Measurements from ENCODE around the gene B4GALNT4. TPM values are rescaled to one million over a fixed set of nuclear protein-coding genes. Genes with fewer than 3 reads are reported as not detected.

The B4GALNT4 gene
- polyA plus RNA-seq, 1 experiment, result 5.4 TPM

DNA sequence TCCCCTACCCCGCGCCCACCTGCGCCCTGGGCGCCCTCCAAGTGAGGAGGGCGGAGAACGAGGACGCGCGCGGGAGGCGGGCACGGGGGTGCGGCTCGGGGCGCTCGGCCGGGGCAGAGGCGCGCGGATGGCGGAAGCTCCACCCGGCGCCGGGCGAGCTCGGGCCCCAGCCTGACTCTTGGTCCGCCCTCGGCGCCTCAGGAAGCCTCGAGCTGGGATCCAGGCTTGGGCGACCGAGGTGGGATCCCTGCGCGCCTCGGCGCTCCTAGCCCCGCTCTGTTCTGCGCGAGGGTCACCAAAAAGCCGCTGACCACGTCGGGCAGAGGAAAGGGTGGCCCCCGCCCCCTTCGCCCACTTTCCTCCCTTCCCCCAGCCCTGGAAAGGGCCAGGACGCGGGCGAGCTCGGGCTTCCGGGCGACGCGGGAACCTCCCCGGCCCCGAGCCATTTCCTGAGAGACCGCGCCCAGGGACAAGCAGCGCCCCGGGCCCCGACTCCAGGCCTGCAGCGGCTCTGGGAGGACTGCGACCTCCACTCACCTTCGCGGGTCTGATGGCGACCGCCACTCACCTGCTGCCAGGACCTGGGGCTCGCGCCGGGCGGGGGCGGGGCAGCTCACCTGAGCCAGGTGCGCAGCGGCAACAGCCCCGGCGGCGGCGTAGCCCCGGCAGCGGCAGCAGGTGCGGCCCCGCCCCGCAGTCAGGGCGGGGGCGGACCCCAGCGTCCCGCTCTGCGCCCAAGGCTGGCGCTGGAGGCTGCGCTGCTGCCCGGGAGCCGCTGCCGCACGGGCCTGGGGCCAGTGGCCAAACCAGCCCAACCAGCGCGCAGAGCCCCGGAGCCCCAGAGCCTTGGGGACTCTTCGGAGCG is 47.7 kb downstream of the B4GALNT4 start:
- ChIA-PET CTCF (interaction anchor here (0.6 kb wide), 1 partner anchor 61 kb away, joined by 3 read pairs; no protein-coding TSS in a partner anchor), POLR2A (interaction anchor here (0.6 kb wide), 1 partner anchor 10 kb away, joined by 3 read pairs; no protein-coding TSS in a partner anchor)
- no peak for DNase-seq (ENCODE audit: low read depth)
- Histone ChIP-seq H3K4me3 (ENCODE audit: low read depth, low read length) (peak overlapping the region; percentile 47), H3K36me3 (ENCODE audit: control insufficient read depth, insufficient read depth, low read length) (no peaks in the 10 kb centered on the region), H3K27me3 (ENCODE audit: control insufficient read depth, insufficient read depth, low read length) (peaks cover 2% of the 10 kb centered on the region)
- TF ChIP-seq CTCF (IDR thresholded peaks at IDR 0.05; ENCODE audit: insufficient read depth, low read depth, low read length), result no peak

DNA sequence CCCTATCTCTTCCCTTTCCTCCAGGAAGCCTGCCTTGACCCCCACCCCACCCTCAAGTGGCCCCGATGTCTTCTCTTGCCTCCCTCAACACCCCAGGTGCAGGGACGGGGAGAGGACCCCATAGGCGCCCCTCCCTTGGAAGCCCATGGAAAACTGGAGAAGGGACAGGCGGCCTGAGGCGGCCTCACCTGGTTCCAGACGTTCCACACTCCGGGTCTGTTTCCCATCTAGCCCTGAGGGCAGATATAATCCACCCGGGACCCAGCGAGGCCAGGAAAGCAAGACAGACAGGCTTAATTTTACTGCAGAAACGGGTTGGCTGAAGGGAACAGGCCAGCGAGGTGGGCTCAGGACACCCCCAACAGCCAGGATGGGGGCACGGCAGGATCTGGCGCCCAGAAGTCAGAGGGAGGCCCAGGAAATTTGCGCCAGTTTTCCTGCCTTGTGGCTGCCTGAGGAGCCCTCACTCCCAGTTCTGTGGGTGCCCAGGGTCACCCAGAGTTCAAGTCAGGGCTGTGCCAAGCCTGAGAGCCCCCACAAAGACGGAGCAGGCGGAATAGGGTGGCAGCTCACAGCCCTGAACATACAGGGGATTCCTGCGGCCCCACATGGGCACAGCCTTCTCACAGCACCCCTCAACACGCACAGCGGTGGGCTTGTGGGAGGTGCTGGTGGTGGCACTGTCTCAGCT is 48.5 kb downstream of the B4GALNT4 start:
- ChIA-PET CTCF (no interaction called here), POLR2A (no interaction called here)
- H3K36me3 ChIP-seq (ENCODE audit: control insufficient read depth, insufficient read depth, low read length), result no peaks in the 10 kb centered on the region
- H3K27me3 ChIP-seq (ENCODE audit: control insufficient read depth, insufficient read depth, low read length), result peaks cover 2% of the 10 kb centered on the region
- H3K4me3 ChIP-seq (ENCODE audit: low read depth, low read length), result no peak overlapping the region
- DNase-seq (ENCODE audit: low read depth), result no peak
- TF ChIP-seq CTCF (IDR thresholded peaks at IDR 0.05; ENCODE audit: insufficient read depth, low read depth, low read length), result no peak

DNA sequence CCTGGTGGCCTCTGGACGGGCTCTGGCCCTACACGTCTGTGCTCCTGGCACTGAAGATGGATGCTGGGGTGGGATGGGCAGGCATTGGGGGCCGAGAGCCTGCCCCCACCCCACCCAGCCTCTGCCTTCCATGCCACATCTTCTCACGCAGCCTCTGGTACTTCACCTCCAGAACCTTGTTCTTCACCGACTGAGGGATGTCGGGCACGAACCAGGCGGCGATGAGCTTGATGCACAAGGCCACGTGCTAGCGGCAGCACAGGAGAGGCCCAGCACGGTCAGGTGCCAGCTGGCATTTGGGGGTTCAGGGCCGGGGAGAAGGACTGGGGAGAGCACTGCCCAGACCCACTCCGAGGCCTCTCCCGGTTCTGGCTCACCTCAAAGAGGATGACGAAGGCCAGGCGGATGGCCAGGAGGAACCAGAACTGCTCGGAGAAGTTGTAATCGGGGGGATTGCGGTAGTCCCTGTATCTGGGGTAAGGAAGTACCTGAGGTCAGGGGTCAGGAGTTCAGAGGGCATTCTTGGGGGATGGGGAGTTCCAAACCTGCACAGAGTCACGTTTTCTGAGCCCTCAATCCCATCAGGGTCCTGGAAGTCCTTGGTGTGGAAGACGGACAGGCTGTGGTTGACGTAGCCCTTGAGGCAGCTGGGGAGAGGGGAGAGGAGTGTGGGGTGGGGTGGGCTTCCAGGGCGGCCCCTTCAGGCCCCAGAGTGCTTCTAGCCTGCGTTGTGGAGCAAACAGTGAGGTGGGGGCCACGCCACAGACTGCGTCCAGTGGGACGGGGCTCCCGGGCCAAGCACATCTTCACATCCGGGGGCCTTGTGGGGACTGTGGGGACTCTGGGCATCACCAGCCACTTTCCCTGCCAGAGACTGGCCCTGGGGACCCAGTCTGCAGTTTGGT is 49.3 kb downstream of the B4GALNT4 start:
- POLR2A ChIA-PET, result interaction anchor here (0.5 kb wide), 1 partner anchor 12 kb away, joined by 5 read pairs; no protein-coding TSS in a partner anchor
- no peak for TF ChIP-seq CTCF (IDR thresholded peaks at IDR 0.05; ENCODE audit: insufficient read depth, low read depth, low read length)
- Histone ChIP-seq H3K4me3 (ENCODE audit: low read depth, low read length) (no peak overlapping the region), H3K36me3 (ENCODE audit: control insufficient read depth, insufficient read depth, low read length) (no peaks in the 10 kb centered on the region), H3K27me3 (ENCODE audit: control insufficient read depth, insufficient read depth, low read length) (peaks cover 4% of the 10 kb centered on the region)
- CTCF ChIA-PET, result no interaction called here
- DNase-seq (ENCODE audit: low read depth), result no peak

- DNase-seq (ENCODE audit: low read depth), result no peak
- no peak overlapping the region for H3K4me3 ChIP-seq (ENCODE audit: low read depth, low read length)
- no peak for TF ChIP-seq CTCF (IDR thresholded peaks at IDR 0.05; ENCODE audit: insufficient read depth, low read depth, low read length)
- H3K27me3 ChIP-seq (ENCODE audit: control insufficient read depth, insufficient read depth, low read length), result peaks cover 4% of the 10 kb centered on the region
- ChIA-PET POLR2A (no interaction called here), CTCF (no interaction called here)
- no peaks in the 10 kb centered on the region for H3K36me3 ChIP-seq (ENCODE audit: control insufficient read depth, insufficient read depth, low read length)
These were observed 50.1 kb downstream of the B4GALNT4 start for GRCh38 chr11:419248-420005.
